ENCODE data around the gene RPL13. TPM values are rescaled to one million over a fixed set of nuclear protein-coding genes. Genes with fewer than 3 reads are reported as not detected.
A peak's percentile ranks its signal among the peaks of the same experiment; 100 is the strongest.

The RPL13 gene
- total RNA-seq, 2 donors from 2014 or later, result 2,683 to 3,154 TPM

DNA sequence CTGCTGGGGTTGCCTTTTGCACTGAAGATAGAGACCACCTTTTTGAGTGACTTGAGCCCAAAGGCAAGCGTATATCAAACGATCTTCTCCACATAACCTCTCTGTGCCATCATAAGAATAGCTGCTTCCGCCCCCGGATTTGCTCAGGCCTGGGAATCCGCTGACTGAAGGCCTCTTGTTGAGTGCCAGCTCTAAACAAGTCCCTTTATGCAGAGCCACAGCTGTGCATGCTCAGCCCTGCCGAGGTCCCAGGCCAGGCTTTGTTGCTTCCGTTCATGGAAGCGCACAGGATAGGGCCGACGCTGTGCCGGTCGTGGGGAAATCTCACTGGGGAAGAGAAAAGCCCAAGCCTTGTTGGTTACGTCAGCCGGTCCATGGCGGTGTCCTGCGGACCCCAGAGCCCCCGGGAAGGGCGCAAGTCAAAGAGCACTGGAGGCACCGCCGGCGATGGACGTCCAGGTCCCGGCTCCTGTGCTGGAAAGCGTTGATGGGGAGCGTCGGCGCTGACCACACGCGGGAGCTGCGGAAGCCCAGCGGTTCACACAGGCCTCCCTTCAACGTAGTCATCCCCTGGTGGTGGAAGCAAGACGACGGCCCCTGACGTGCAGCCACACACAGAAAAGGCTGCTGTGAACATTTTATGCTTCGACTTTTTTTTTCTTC is 23.5 kb upstream of the RPL13 start:
- ATAC-seq (replicated peaks), result no peak
- Mint-ChIP-seq H3K9me3 (no peaks in the 10 kb centered on the region), H3K4me1 (peaks cover 14% of the 10 kb centered on the region), H3K27ac (no peak overlapping the region), H3K27me3 (no peaks in the 10 kb centered on the region), H3K36me3 (ENCODE audit: low read depth) (peaks cover 54% of the 10 kb centered on the region), H3K4me3 (no peak overlapping the region)

DNA sequence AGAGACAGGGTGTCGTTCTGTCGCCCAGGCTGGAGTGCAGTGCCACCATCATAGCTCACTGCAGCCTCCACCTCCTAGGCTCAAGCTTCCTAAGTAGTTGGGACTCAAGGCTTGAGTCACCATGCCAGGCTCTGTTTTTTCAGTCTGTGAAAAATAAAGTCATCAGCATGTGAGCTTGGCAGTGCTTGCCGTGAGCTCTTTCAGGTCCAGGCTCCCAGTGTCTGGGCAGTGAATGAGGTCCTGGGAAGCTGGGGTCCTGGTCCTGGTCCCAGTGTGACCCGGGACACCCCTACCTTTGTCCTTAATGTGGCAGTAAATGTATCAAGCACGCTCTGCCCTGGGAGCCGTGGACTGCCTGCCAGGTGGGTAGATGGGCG is 22.9 kb upstream of the RPL13 start:
- peaks cover 14% of the 10 kb centered on the region for H3K4me1 Mint-ChIP-seq
- no peaks in the 10 kb centered on the region for H3K9me3 Mint-ChIP-seq
- ATAC-seq (replicated peaks), result no peak
- H3K36me3 Mint-ChIP-seq (ENCODE audit: low read depth), result peaks cover 53% of the 10 kb centered on the region
- no peak overlapping the region for H3K27ac Mint-ChIP-seq
- no peaks in the 10 kb centered on the region for H3K27me3 Mint-ChIP-seq
- H3K4me3 Mint-ChIP-seq, result no peak overlapping the region

GRCh38 chr16:89538286-89538685 is 22.2 kb upstream of the RPL13 start:
- peaks cover 47% of the 10 kb centered on the region for H3K36me3 Mint-ChIP-seq (ENCODE audit: low read depth)
- no peak for ATAC-seq (replicated peaks)
- no peak overlapping the region for H3K4me3 Mint-ChIP-seq
- no peaks in the 10 kb centered on the region for H3K9me3 Mint-ChIP-seq
- no peak overlapping the region for H3K27ac Mint-ChIP-seq
- H3K27me3 Mint-ChIP-seq, result no peaks in the 10 kb centered on the region
- peaks cover 14% of the 10 kb centered on the region for H3K4me1 Mint-ChIP-seq

DNA sequence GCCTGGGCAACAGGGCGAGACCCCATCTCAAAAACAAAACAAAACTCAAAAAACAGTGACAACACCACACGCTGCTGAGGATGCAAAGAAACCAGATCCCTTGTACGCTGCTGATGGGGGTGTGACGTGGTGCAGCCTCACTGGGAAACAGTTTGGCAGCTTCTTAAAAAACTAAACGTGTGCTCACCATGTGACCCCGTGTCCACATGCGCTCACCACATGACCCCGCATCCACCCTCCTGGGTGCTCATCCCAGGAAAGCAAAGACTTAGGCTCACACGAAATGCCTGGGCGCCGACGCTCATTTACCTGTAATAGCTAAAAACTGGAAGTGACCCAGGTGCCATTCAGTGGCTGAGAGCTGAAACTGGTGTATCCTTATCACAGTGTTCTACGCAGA is 19.9 kb upstream of the RPL13 start:
- Mint-ChIP-seq H3K4me3 (no peak overlapping the region), H3K4me1 (no peaks in the 10 kb centered on the region), H3K27ac (no peak overlapping the region), H3K9me3 (no peaks in the 10 kb centered on the region), H3K36me3 (ENCODE audit: low read depth) (peaks cover 34% of the 10 kb centered on the region), H3K27me3 (no peaks in the 10 kb centered on the region)
- no peak for ATAC-seq (replicated peaks)

- Mint-ChIP-seq H3K4me3 (no peak overlapping the region), H3K27ac (no peak overlapping the region)
These were observed 18.7 kb upstream of the RPL13 start for GRCh38 chr16:89541792-89542191.

DNA sequence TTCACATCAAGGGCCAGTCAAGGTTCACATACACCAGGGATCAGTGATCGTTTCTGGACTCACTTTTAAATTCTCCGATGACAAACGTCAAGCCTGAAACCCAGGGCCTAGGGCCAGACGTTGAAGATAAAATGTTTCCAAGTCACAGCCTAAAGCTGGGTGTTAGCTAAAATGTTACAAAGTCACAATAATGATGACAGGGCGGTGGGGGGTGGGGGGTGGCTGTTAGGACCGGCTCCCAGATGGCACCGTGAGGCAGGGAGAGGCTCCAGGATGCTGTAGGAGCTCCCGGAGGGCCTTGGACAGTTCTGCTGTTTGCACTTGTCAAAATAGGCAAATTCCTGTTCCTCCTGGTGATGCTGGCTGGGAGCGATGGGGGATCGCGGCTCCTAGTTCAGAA is 16.4 kb upstream of the RPL13 start:
- H3K4me3 Mint-ChIP-seq, result no peak overlapping the region
- ATAC-seq (replicated peaks), result no peak
- no peaks in the 10 kb centered on the region for H3K27me3 Mint-ChIP-seq
- H3K36me3 Mint-ChIP-seq (ENCODE audit: low read depth), result peaks cover 40% of the 10 kb centered on the region
- no peaks in the 10 kb centered on the region for H3K4me1 Mint-ChIP-seq
- no peaks in the 10 kb centered on the region for H3K9me3 Mint-ChIP-seq
- no peak overlapping the region for H3K27ac Mint-ChIP-seq

More at GRCh38 chr16:89541792-89542191, 18.7 kb upstream of the RPL13 start:
- Mint-ChIP-seq H3K27me3 (no peaks in the 10 kb centered on the region), H3K9me3 (no peaks in the 10 kb centered on the region), H3K4me1 (no peaks in the 10 kb centered on the region), H3K36me3 (ENCODE audit: low read depth) (peaks cover 34% of the 10 kb centered on the region)
- no peak for ATAC-seq (replicated peaks)

GRCh38 chr16:89544713-89545043 is 15.8 kb upstream of the RPL13 start:
- peaks cover 46% of the 10 kb centered on the region for H3K36me3 Mint-ChIP-seq (ENCODE audit: low read depth)
- H3K9me3 Mint-ChIP-seq, result no peaks in the 10 kb centered on the region
- ATAC-seq (replicated peaks), result no peak
- H3K4me1 Mint-ChIP-seq, result no peaks in the 10 kb centered on the region
- H3K27me3 Mint-ChIP-seq, result no peaks in the 10 kb centered on the region
- no peak overlapping the region for H3K27ac Mint-ChIP-seq
- H3K4me3 Mint-ChIP-seq, result no peak overlapping the region

DNA sequence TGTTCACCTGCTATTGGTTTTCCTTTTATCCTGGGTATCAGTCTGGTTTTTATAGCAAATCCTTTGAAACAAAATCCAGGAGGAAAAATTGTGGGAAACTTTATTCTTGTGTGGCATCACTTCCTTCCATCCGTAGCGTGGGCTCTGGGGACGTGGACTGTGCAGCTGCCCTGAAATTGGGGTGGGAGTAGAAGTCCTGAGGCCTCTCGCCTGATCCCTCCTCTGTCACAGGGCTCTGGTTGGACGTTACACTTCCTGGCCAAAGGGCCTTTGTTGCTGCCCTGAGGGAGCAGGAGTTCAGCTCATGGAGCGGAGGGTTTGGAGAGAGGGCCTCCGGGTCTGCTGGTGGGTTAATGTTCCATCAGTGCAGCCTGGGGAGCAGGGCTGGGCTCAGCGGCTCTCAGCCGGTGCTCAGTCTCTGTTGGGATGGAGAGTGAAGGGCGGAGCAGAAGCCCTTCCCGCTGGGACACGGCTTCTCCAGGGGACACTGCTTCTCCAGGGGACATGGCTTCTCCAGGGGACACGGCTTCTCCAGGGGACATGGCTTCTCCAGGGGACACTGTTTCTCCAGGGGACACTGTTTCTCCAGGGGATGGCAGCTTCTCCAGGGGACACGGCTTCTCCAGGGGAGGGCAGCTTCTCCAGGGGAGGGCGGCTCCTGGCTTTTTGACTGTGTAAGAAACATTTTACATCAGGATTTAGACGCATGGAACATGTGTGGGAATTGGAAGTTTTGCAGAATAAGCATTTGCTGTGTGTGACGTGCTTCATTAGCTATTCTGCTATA is 15.2 kb upstream of the RPL13 start:
- Mint-ChIP-seq H3K27ac (no peak overlapping the region), H3K36me3 (ENCODE audit: low read depth) (peaks cover 52% of the 10 kb centered on the region), H3K4me1 (no peaks in the 10 kb centered on the region), H3K4me3 (no peak overlapping the region), H3K9me3 (no peaks in the 10 kb centered on the region), H3K27me3 (no peaks in the 10 kb centered on the region)
- no peak for ATAC-seq (replicated peaks)

DNA sequence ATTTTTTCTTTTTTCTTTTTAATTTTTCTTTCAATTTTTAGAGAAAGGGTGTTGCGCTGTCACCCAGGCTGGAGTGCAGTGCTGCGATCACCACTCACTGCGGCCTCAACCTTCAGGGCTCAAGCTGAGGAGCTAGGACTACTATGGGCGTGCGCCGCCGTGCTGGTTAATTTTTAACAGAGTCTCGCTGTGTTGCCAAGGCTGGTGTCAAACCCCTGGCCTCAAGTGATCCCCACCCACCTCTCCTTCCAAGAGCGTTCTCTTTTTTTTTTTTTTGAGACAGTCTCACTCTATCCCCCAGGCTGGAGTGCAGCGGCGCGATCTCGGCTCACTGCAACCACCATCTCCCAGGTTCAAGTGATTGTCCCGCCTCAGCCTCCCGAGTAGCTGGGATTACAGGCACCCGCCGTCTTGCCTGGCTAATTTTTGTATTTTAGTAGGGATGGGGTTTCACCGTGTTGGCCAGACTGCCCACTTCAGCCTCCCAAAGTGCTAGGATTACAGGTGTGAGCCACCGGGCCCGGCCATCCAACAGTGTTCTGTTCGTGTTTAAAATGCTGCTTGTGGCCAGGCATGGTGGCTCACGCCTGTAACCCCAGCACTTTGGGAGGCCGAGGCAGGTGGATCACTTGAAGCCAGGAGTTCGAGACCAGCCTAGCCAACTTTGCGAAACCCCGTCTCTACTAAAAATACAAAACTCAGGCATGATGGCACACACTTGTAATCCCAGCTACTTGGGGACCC is 14.5 kb upstream of the RPL13 start:
- Mint-ChIP-seq H3K4me3 (no peak overlapping the region), H3K4me1 (no peaks in the 10 kb centered on the region), H3K36me3 (ENCODE audit: low read depth) (peaks cover 59% of the 10 kb centered on the region), H3K9me3 (no peaks in the 10 kb centered on the region), H3K27me3 (no peaks in the 10 kb centered on the region), H3K27ac (no peak overlapping the region)
- ATAC-seq (replicated peaks), result no peak

DNA sequence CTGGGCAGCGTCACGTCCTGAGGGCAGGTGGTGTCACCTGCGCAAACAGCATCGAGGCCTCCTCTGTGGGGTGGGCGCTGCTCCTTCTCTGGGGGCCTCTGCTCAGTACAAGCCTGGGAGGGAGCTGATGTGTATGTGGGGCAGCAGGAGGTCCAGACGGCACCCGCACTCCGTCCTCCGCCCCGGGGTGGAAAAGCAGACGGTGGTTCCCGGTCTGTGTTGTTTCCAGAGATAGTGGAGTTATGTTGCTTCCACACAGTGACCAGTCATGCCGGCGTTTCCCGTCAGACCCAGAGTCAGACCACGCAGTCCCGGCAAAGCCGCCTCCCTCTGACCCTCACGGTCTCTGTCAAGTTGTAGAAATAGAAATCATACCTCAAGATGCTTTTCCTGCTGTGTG is 13.7 kb upstream of the RPL13 start:
- Mint-ChIP-seq H3K4me1 (no peaks in the 10 kb centered on the region), H3K36me3 (ENCODE audit: low read depth) (peaks cover 67% of the 10 kb centered on the region), H3K9me3 (no peaks in the 10 kb centered on the region), H3K27ac (no peak overlapping the region), H3K27me3 (no peaks in the 10 kb centered on the region), H3K4me3 (no peak overlapping the region)
- no peak for ATAC-seq (replicated peaks)

- peaks cover 71% of the 10 kb centered on the region for H3K36me3 Mint-ChIP-seq (ENCODE audit: low read depth)
These were observed 13.2 kb upstream of the RPL13 start for GRCh38 chr16:89547291-89547690.

DNA sequence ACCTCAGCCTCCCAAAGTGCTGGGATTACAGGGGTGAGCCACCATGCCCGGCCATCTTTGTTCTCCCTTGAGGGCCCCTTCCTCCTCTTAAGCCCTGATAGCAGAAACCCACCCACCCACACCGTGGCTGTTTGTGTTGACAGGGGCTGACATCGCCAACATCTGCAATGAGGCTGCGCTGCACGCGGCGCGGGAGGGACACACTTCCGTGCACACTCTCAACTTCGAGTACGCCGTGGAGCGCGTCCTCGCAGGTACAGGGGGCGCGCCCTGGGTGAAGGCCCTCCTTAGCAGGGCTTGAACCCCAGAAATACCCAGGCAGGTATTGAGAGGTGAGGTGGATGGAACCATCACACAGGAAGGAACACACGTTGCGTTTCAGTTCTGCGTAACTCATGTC is 12.6 kb upstream of the RPL13 start:
- H3K4me3 Mint-ChIP-seq, result no peak overlapping the region
- H3K4me1 Mint-ChIP-seq, result no peaks in the 10 kb centered on the region
- H3K27me3 Mint-ChIP-seq, result no peaks in the 10 kb centered on the region
- no peak for ATAC-seq (replicated peaks)
- H3K9me3 Mint-ChIP-seq, result no peaks in the 10 kb centered on the region
- no peak overlapping the region for H3K27ac Mint-ChIP-seq
- peaks cover 71% of the 10 kb centered on the region for H3K36me3 Mint-ChIP-seq (ENCODE audit: low read depth)

More at GRCh38 chr16:89547291-89547690, 13.2 kb upstream of the RPL13 start:
- Mint-ChIP-seq H3K4me1 (no peaks in the 10 kb centered on the region), H3K4me3 (no peak overlapping the region), H3K9me3 (no peaks in the 10 kb centered on the region), H3K27ac (no peak overlapping the region), H3K27me3 (no peaks in the 10 kb centered on the region)
- no peak for ATAC-seq (replicated peaks)

- H3K9me3 Mint-ChIP-seq, result no peaks in the 10 kb centered on the region
- ATAC-seq (replicated peaks), result peak; percentile 5
- H3K4me3 Mint-ChIP-seq, result peak overlapping the region; percentile 39
- H3K27me3 Mint-ChIP-seq, result no peaks in the 10 kb centered on the region
- H3K4me1 Mint-ChIP-seq, result no peaks in the 10 kb centered on the region
- peak overlapping the region; percentile 89 for H3K27ac Mint-ChIP-seq
- peaks cover 71% of the 10 kb centered on the region for H3K36me3 Mint-ChIP-seq (ENCODE audit: low read depth)
These were observed 12.0 kb upstream of the RPL13 start for GRCh38 chr16:89548344-89549006.

DNA sequence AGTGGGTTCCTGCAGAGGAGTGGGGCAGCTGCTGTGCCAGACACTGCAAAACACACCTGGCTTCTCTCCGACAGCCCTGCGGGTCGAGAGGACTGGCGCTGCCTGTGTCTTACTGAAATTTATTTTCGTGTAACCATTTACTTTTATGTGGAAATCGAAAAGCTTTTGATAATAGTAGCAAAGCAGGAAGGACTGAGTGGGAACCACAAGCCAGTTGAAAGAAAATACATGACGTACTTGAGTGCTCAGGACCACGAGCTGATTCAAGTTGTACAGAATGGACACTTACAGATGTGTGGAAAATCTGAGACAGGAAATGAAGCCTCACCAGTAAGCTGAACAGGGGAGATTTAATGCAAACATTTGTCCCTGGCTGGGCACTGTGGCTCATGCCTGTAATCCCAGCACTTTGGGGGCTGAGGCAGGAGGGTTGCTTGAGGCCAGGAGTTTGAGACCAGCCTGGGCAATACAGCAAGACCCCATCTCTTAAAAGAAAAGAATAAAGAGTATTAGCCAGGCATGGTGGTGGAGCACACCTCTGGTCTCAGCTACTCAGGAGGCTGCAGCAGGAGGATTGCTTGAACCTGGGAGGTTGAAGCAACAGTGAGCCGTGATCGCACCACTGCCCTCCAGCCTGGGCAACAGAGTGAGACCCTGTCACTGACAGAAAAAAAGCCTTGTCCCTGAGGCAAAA is 11.3 kb upstream of the RPL13 start:
- Mint-ChIP-seq H3K27ac (peak overlapping the region; percentile 89), H3K4me3 (peak overlapping the region; percentile 39), H3K4me1 (no peaks in the 10 kb centered on the region), H3K27me3 (no peaks in the 10 kb centered on the region), H3K9me3 (no peaks in the 10 kb centered on the region), H3K36me3 (ENCODE audit: low read depth) (peaks cover 71% of the 10 kb centered on the region)
- peak; percentile 84 for ATAC-seq (replicated peaks)
